HEK293T (cell line): ENCODE results near the gene BPGM.
A peak's percentile ranks its signal among the peaks of the same experiment; 100 is the strongest.

Experiments
- ARNT ChIP-seq: fragments of 450-650 bp; IDR thresholded peaks from 2 replicates; pipeline ENCODE4 v1.6.1; 2017; ENCODE audit warnings: mild to moderate bottlenecking
- BHLHE40 ChIP-seq: fragments of 450-650 bp; IDR thresholded peaks from 2 replicates; pipeline ENCODE4 v1.6.1; 2016; ENCODE audit warnings: mild to moderate bottlenecking, moderate library complexity, borderline replicate concordance
- CTBP1 ChIP-seq: fragments of 450-650 bp; IDR thresholded peaks from 2 replicates; pipeline ENCODE4 v1.6.1; 2016; ENCODE audit warnings: borderline replicate concordance
- ELF4 ChIP-seq: fragments of 450-650 bp; IDR thresholded peaks from 2 replicates; pipeline ENCODE4 v1.6.1; 2017; ENCODE audit warnings: antibody characterized with exemption
- FOXM1 ChIP-seq: fragments of 450-650 bp; IDR thresholded peaks from 2 replicates; pipeline ENCODE4 v1.6.1; 2017; ENCODE audit warnings: mild to moderate bottlenecking, borderline replicate concordance
- HDGF ChIP-seq: fragments of 450-650 bp; IDR thresholded peaks from 2 replicates; pipeline ENCODE4 v1.6.1; 2017; ENCODE audit warnings: antibody characterized with exemption, borderline replicate concordance
- L3MBTL2 ChIP-seq: fragments of 450-650 bp; conservative IDR thresholded peaks from 2 replicates; pipeline ENCODE4 v1.6.1; 2016; ENCODE audit warnings: mild to moderate bottlenecking
- NFRKB ChIP-seq: fragments of 450-650 bp; IDR thresholded peaks from 2 replicates; pipeline ENCODE4 v1.6.1; 2016; ENCODE audit warnings: mild to moderate bottlenecking, moderate library complexity
- SP1 ChIP-seq: fragments of 450-650 bp; IDR thresholded peaks from 2 replicates; pipeline ENCODE4 v1.6.1; 2017
- SUZ12 ChIP-seq: fragments of 450-650 bp; IDR thresholded peaks from 2 replicates; pipeline ENCODE4 v1.6.1; 2016; ENCODE audit warnings: mild to moderate bottlenecking
- TARDBP ChIP-seq: fragments of 450-650 bp; IDR thresholded peaks from 2 replicates; pipeline ENCODE4 v1.6.1; 2016

DNA sequence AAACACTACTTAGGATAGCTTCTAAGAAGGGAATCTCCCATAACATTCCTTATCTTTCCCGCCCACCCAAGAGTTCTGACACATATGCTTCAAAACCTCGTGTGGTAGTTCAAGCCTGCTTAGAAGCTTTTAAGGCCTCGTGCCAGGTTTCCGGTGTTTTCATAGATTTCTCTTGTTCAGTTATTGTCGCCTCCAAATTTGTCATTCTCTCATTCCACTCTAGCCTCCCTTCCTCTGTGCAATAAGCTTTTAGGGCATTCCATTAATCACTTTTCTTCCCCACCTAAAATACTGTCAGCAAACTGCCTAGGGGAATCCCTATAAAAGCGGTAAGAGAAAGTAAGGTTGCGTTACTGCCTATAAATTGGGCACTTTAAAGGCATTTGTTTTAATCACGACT lies 718 bp upstream of the BPGM start:
- TF ChIP-seq TARDBP, result no peak
- no peak for TF ChIP-seq HDGF
- TF ChIP-seq L3MBTL2, result peak; percentile 87
- TF ChIP-seq BHLHE40, result no peak
- no peak for TF ChIP-seq SUZ12
- TF ChIP-seq SP1, result no peak
- TF ChIP-seq CTBP1, result no peak
- no peak for TF ChIP-seq ARNT
- TF ChIP-seq FOXM1, result no peak
- TF ChIP-seq NFRKB, result peak; percentile 30; the same call in 1 of the 2 replicates
- no peak for TF ChIP-seq ELF4
